KMS-11 (cell line): Measurements from ENCODE around the gene APBA2.
A peak's percentile ranks its signal among the peaks of the same experiment; 100 is the strongest.

Experiments
- H2AFZ ChIP-seq: fragments of 200-600 bp; sonication (generic); 2 replicates; pipeline ENCODE4 v1.6.1; 2016; ENCODE audit warnings: antibody characterized with exemption, mixed run types, low read depth
- H3K27ac ChIP-seq: fragments of 200-600 bp; sonication (generic); 2 replicates; pipeline ENCODE4 v1.6.1; 2016; ENCODE audit warnings: mild to moderate bottlenecking, mixed run types
- H3K27me3 ChIP-seq: fragments of 200-600 bp; sonication (generic); 2 replicates; pipeline ENCODE4 v1.6.1; 2017; ENCODE audit warnings: mild to moderate bottlenecking, low read depth, mixed run types, moderate library complexity; ENCODE audit not compliant: insufficient read depth
- H3K36me3 ChIP-seq: fragments of 200-600 bp; sonication (generic); 2 replicates; pipeline ENCODE4 v1.6.1; 2017; ENCODE audit warnings: mild to moderate bottlenecking, mixed run types; ENCODE audit not compliant: insufficient read depth
- H3K4me1 ChIP-seq: fragments of 200-600 bp; sonication (generic); 2 replicates; pipeline ENCODE4 v1.6.1; 2016; ENCODE audit warnings: mild to moderate bottlenecking, low read depth, mixed run types; ENCODE audit not compliant: poor library complexity, severe bottlenecking
- H3K4me2 ChIP-seq: fragments of 200-600 bp; sonication (generic); 2 replicates; pipeline ENCODE4 v1.7.0; 2016; ENCODE audit warnings: mild to moderate bottlenecking, mixed run types
- H3K4me3 ChIP-seq: fragments of 200-600 bp; sonication (generic); IDR thresholded peaks from 2 replicates; pipeline ENCODE4 v1.6.1; 2017; ENCODE audit warnings: low read depth, low read length, mixed read lengths; ENCODE audit not compliant: insufficient read depth
- H3K79me2 ChIP-seq: fragments of 200-600 bp; sonication (generic); 2 replicates; pipeline ENCODE4 v1.6.1; 2016; ENCODE audit warnings: low read depth, mixed run types; ENCODE audit not compliant: insufficient read depth
- H3K9ac ChIP-seq: fragments of 200-600 bp; sonication (generic); 2 replicates; pipeline ENCODE4 v1.6.1; 2016; ENCODE audit warnings: mild to moderate bottlenecking, mixed run types
- H4K20me1 ChIP-seq: fragments of 200-600 bp; sonication (generic); 2 replicates; pipeline ENCODE4 v1.6.1; 2016; ENCODE audit warnings: mild to moderate bottlenecking, mixed run types; ENCODE audit not compliant: insufficient read depth
- CTCF ChIP-seq: fragments of 200-600 bp; sonication (generic); conservative IDR thresholded peaks from 2 replicates; pipeline ENCODE4 v1.6.1; 2017; ENCODE audit warnings: low read depth, mild to moderate bottlenecking, antibody characterized with exemption, low read length, moderate library complexity, mixed read lengths

APBA2 gene

GRCh38 chr15:28922707-28923012 lies 36.9 kb downstream of the APBA2 start:
- Histone ChIP-seq H4K20me1 (no peaks in the 10 kb centered on the region), H3K4me3 (no peak overlapping the region), H3K27ac (peak overlapping the region; percentile 94), H3K9ac (no peak overlapping the region), H3K79me2 (peaks cover 8% of the 10 kb centered on the region; the same call in 1 of the 2 replicates), H3K36me3 (no peaks in the 10 kb centered on the region), H2AFZ (no peak overlapping the region), H3K4me1 (peaks cover 87% of the 10 kb centered on the region), H3K27me3 (no peaks in the 10 kb centered on the region), H3K4me2 (peak overlapping the region; percentile 87)
- TF ChIP-seq CTCF = no peak

DNA sequence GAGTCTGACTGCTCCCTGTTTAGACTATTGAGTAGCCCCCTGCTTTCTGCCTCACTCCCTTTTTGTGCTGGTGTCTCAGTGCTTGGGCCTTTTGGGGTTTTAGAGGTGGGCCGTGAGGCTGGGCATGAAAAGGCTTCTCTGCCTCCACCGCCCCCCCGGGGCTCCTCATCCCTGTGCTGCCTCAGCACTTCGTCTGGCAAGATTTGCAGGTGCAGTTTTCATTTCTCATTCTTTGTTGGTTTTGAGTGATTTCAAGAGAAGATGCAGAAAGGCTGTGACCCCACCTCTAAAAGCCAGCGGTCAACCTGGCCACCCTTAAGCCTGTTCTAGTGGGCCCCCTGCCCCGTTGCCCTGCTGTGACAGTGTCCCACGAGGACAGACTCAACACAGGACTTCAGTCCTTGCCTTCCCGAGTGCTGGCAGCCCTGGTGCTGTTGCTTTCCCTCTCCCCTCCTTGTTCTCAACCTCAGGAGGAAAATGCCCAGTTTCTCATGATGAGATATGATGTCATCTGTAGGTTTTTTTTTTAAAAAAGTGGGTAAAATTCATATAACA lies 38.0 kb downstream of the APBA2 start:
- no peaks in the 10 kb centered on the region for H3K27me3 ChIP-seq
- no peak overlapping the region for H3K4me3 ChIP-seq
- H4K20me1 ChIP-seq = no peaks in the 10 kb centered on the region
- H3K4me2 ChIP-seq = peak overlapping the region; percentile 87
- no peaks in the 10 kb centered on the region for H3K36me3 ChIP-seq
- peaks cover 8% of the 10 kb centered on the region; the same call in 1 of the 2 replicates for H3K79me2 ChIP-seq
- no peak for TF ChIP-seq CTCF
- peaks cover 86% of the 10 kb centered on the region for H3K4me1 ChIP-seq
- H3K27ac ChIP-seq = peak overlapping the region; percentile 94
- peak overlapping the region; percentile 16; the same call in 1 of the 2 replicates for H2AFZ ChIP-seq
- peak overlapping the region; percentile 55 for H3K9ac ChIP-seq

DNA sequence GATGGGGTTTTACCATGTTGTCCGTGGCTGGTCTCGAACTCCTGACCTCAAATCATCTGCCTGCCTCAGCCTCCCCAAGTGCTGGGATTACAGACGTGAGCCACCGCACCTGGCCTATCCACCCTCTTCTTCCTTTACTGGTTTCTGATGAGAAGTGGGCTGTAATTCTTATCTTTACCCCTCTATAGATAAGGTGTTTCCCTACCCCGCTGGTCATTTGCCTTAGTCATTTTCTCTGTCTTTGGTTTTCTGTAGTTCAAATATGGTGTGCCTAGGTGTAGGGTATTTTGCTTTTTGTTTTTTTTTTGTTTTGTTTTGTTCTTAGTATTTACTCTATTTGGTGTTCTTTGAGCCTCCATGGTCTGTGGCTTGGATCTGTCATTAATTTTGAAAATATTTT lies 41.3 kb downstream of the APBA2 start:
- Histone ChIP-seq H4K20me1 (no peaks in the 10 kb centered on the region), H3K9ac (no peak overlapping the region), H3K36me3 (no peaks in the 10 kb centered on the region), H3K4me3 (no peak overlapping the region), H3K79me2 (peaks cover 8% of the 10 kb centered on the region; the same call in 1 of the 2 replicates), H3K4me1 (peaks cover 54% of the 10 kb centered on the region), H3K4me2 (no peak overlapping the region), H3K27me3 (no peaks in the 10 kb centered on the region), H2AFZ (no peak overlapping the region), H3K27ac (no peak overlapping the region)
- TF ChIP-seq CTCF = no peak

DNA sequence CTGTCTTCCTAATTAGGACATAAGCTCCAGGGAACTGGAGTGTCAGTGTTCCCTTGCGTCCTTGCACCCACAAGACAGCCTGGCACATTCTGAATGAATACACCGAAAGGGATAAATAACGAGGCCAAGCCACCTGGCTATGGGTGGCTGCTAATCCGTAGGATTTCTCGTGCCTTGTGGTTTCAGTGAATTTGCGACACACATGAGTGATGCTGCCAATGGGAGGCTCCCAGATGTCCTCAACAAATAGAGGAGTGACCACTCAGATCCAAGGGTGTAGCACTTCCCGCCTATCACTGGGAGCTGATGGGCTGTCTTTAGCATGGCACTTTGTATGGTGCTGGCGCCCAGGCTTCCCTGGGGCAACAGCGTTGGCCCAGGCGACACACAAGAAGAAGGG lies 43.4 kb downstream of the APBA2 start:
- no peaks in the 10 kb centered on the region for H3K36me3 ChIP-seq
- H3K4me2 ChIP-seq = no peak overlapping the region
- H3K9ac ChIP-seq = no peak overlapping the region
- no peak for TF ChIP-seq CTCF
- no peak overlapping the region for H2AFZ ChIP-seq
- peaks cover 8% of the 10 kb centered on the region; the same call in 1 of the 2 replicates for H3K79me2 ChIP-seq
- no peaks in the 10 kb centered on the region for H3K27me3 ChIP-seq
- no peak overlapping the region for H3K27ac ChIP-seq
- peaks cover 32% of the 10 kb centered on the region for H3K4me1 ChIP-seq
- H3K4me3 ChIP-seq = no peak overlapping the region
- H4K20me1 ChIP-seq = no peaks in the 10 kb centered on the region
